GM03348 (cell line): ENCODE results near the gene HOXA9.

Source experiments
- DNase-seq: peaks from one replicate; pipeline ENCODE4 v3.0.0; 2012; ENCODE audit warnings: low spot score

HOXA9 gene

GRCh38 chr7:27126596-27127327 lies 38.6 kb downstream of the HOXA9 start:
- DNase-seq, result no peak

- no peak for DNase-seq
Measured at GRCh38 chr7:27125986-27126394, 39.3 kb downstream of the HOXA9 start.

- no peak for DNase-seq
Measured at GRCh38 chr7:27124902-27125689, 40.2 kb downstream of the HOXA9 start.

- DNase-seq, result no peak
Measured at GRCh38 chr7:27124096-27124901, 41.0 kb downstream of the HOXA9 start.

GRCh38 chr7:27123477-27124053 lies 41.8 kb downstream of the HOXA9 start:
- DNase-seq, result no peak

GRCh38 chr7:27123007-27123476 lies 42.3 kb downstream of the HOXA9 start:
- DNase-seq, result no peak

GRCh38 chr7:27122077-27122910 lies 43.0 kb downstream of the HOXA9 start:
- no peak for DNase-seq

GRCh38 chr7:27121684-27122076 lies 43.7 kb downstream of the HOXA9 start:
- DNase-seq, result no peak

GRCh38 chr7:27119412-27119911 lies 45.9 kb downstream of the HOXA9 start:
- DNase-seq, result no peak

GRCh38 chr7:27118580-27118979 lies 46.8 kb downstream of the HOXA9 start:
- no peak for DNase-seq

- DNase-seq, result no peak
Measured at GRCh38 chr7:27117887-27118491, 47.3 kb downstream of the HOXA9 start.

GRCh38 chr7:27116962-27117886 lies 48.1 kb downstream of the HOXA9 start:
- no peak for DNase-seq

GRCh38 chr7:27116031-27116961 lies 49.0 kb downstream of the HOXA9 start:
- no peak for DNase-seq

GRCh38 chr7:27115221-27116026 lies 49.9 kb downstream of the HOXA9 start:
- no peak for DNase-seq

GRCh38 chr7:27114881-27115220 lies 50.5 kb downstream of the HOXA9 start:
- DNase-seq, result no peak

- DNase-seq, result peak; percentile 27
Measured at GRCh38 chr7:27113991-27114769, 51.2 kb downstream of the HOXA9 start.
